Renal cortical epithelial cell (primary cell): ENCODE results near the gene IL17RB. TPM values are rescaled to one million over a fixed set of nuclear protein-coding genes. Genes with fewer than 3 reads are reported as not detected.

Experiments used
- DNase-seq: peaks from one replicate; pipeline ENCODE4 v3.0.0-alpha.2; 2011; ENCODE audit warnings: low read depth
- total RNA-seq: library from RNA; depleted of rRNA; stranded (reverse); fragments of >200 nt; gene quantifications from 2 replicates; pipeline ENCODE4 v1.2.3, GENCODE V29; 2014

The IL17RB gene
- total RNA-seq, 1 donor from 2014 or later: 10.9 TPM

- no peak for DNase-seq
Measured at GRCh38 chr3:53902711-53903110, 56.3 kb downstream of the IL17RB start.

DNA sequence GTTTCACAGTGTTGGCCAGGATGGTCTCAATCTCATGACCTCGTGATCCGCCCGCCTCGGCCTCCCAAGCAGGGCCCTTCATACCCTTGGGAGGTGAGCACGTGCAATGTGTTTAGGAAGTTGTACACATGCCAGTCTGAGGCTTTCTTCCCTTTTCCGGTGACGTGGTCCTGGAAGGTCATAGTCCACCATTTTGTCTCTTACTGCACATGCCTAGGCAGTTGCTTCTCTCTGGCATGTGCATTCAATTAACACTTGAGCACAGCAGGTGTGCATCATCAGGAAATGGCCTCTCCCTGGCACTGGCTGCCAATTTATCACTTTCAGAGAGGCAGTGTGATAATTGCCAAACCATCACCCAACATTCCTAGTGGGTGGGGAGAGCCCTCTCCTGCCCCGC is 67.0 kb downstream of the IL17RB start:
- no peak for DNase-seq

Other genes with a start within 250 kb of the IL17RB start
- gene CHDH, start 149 bp upstream of the IL17RB start, total RNA-seq: 4.9 and 5.2 TPM in 2 replicates
- gene ACTR8, start 35.6 kb downstream of the IL17RB start, total RNA-seq: 46.4 and 47.2 TPM in 2 replicates
- gene SELENOK, start 45.3 kb downstream of the IL17RB start, total RNA-seq: 17.4 and 32.3 TPM in 2 replicates